ENCODE measurements around the gene S100A4.
"Not testable (repeated sequence)": the region's sequence is repeated elsewhere in the genome, so short reads cannot be mapped to it uniquely, and the experiment has no call there.

GRCh38 chr1:153583514-153583913 lies 37.9 kb upstream of the S100A4 start:
- not testable (repeated sequence) for TF ChIP-seq ZFX (IDR thresholded peaks at IDR 0.05; ENCODE audit: borderline replicate concordance); CTCF (IDR thresholded peaks at IDR 0.05)

Data from 22Rv1 (cell line).